WI38 (cell line): ENCODE data around the gene RFC2.

Experiments used
- H3K4me3 ChIP-seq: 2 replicates; pipeline ENCODE4 v1.5.1; 2011; ENCODE audit warnings: low read depth, mild to moderate bottlenecking, control low read depth, low read length
- TF ChIP-seq, protein P1 (sequence below): IDR thresholded peaks from 2 replicates; pipeline ENCODE4 v1.5.1; 2012; ENCODE audit warnings: low read depth, mild to moderate bottlenecking, control low read depth, low read length

The RFC2 gene

GRCh38 chr7:74282748-74283459 lies 28.7 kb upstream of the RFC2 start:
- H3K4me3 ChIP-seq = no peak overlapping the region
- TF ChIP-seq, protein P1, sequence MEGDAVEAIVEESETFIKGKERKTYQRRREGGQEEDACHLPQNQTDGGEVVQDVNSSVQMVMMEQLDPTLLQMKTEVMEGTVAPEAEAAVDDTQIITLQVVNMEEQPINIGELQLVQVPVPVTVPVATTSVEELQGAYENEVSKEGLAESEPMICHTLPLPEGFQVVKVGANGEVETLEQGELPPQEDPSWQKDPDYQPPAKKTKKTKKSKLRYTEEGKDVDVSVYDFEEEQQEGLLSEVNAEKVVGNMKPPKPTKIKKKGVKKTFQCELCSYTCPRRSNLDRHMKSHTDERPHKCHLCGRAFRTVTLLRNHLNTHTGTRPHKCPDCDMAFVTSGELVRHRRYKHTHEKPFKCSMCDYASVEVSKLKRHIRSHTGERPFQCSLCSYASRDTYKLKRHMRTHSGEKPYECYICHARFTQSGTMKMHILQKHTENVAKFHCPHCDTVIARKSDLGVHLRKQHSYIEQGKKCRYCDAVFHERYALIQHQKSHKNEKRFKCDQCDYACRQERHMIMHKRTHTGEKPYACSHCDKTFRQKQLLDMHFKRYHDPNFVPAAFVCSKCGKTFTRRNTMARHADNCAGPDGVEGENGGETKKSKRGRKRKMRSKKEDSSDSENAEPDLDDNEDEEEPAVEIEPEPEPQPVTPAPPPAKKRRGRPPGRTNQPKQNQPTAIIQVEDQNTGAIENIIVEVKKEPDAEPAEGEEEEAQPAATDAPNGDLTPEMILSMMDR = no peak

DNA sequence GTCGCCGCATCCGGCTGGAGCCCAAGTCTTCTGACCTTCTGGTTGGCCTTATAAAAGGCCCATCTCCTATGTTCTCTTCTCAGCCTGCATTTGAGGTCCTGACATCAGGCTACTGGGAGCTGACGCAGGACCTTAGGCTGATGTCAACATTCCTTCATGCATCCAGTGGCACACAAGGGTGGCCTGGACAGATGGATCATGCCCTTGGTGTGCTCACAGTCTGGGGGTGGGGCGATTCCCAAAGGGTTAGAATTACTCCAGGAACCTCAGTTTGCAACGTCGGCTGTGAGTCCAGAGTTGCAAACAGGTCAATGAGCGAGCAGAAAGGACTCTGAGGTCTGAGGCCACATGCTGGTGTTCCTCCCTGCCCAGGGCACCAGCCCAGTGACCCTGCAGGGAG lies 26.8 kb upstream of the RFC2 start:
- TF ChIP-seq, protein P1 = no peak

GRCh38 chr7:74277636-74278035 lies 23.4 kb upstream of the RFC2 start:
- TF ChIP-seq, protein P1 = no peak
- H3K4me3 ChIP-seq = no peak overlapping the region

More for the DNA sequence above, 26.8 kb upstream of the RFC2 start:
- no peak overlapping the region for H3K4me3 ChIP-seq

DNA sequence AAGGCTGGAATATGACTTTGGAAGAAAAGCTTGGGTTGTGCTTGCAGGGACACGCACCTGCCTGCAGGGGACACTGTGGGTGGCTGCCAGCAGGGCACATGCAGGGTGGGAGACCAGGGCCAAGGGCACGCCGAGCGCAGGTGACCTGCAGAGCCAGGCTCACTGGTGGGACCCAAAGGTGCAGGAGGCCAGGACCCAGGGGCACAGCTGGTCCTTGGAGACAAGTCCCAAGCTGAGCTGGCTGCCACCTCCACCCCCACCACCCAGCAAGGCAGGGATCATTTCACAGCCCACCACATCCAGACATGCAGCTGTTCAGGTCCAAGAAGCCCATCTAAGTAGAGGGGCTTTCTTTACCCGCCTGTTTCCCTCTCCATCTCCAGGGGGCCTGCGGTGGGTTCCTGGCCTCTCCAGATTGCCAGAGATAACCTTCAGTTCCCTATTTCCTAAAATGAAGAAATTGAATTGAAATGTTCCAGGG lies 21.2 kb upstream of the RFC2 start:
- TF ChIP-seq, protein P1 = peak; percentile 37; the same call in 1 of the 2 replicates
- no peak overlapping the region for H3K4me3 ChIP-seq

DNA sequence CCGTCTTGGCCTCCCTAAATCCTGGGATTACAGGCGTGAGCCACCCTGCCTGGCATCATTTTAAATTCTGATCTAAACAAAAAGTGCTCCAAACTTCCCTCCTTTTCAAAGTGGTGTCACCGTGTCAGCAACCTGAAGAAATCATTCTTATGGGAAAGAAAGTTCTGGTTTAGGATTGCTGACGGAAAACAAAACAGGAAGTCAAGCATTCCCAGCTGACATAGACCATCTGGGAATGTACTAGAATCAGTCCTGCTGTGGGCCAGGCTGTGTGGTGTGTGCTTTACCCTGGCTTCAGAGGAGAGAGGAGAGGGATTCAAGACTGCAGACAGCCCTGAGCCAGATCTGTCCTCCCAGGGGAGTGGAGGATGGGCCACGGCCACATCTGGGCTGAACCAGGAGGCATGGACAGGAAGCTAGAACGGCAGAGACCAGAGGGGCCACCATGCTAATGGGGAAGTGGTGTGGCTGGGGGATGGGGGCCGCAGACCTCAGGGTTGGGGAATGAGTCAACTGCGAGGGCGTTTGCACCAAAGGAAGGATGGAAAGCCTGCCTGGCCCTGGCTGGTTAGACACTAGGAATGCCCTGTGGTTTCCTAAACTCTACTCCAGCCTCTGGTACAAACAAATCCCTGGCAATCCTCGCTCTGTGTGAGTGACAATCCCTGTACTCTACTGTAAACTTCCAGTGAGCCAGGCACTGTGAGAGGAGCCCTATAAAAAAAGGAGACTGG lies 18.3 kb upstream of the RFC2 start:
- 0 out of 2 replicates have a peak overlapping the region, but pooled peaks have one; percentile 2 for H3K4me3 ChIP-seq
- TF ChIP-seq, protein P1 = no peak

GRCh38 chr7:74271742-74272141 lies 17.5 kb upstream of the RFC2 start:
- no peak overlapping the region for H3K4me3 ChIP-seq

More at GRCh38 chr7:74271742-74272141, 17.5 kb upstream of the RFC2 start:
- TF ChIP-seq, protein P1 = no peak
